ENCODE measurements around the gene SRPK2.

SRPK2 gene

GRCh38 chr7:105151152-105151551 is 237.6 kb downstream of the SRPK2 start:
- DNase-seq (ENCODE audit: low read depth in 1 of 2, low spot score in 1 of 2): no peak

GRCh38 chr7:105149827-105150226 is 238.9 kb downstream of the SRPK2 start:
- no peak for DNase-seq (ENCODE audit: low read depth in 1 of 2, low spot score in 1 of 2)

GRCh38 chr7:105141068-105141467 is 247.7 kb downstream of the SRPK2 start:
- no peak for DNase-seq (ENCODE audit: low read depth in 1 of 2, low spot score in 1 of 2)

GRCh38 chr7:105139381-105139780 is 249.3 kb downstream of the SRPK2 start:
- DNase-seq (ENCODE audit: low read depth in 1 of 2, low spot score in 1 of 2): no peak

- DNase-seq (ENCODE audit: low read depth in 1 of 2, low spot score in 1 of 2): no peak
These were observed 250.8 kb downstream of the SRPK2 start for GRCh38 chr7:105137898-105138297.

GRCh38 chr7:105136221-105136620 is 252.5 kb downstream of the SRPK2 start:
- no peak for DNase-seq (ENCODE audit: low read depth in 1 of 2, low spot score in 1 of 2)

GRCh38 chr7:105133986-105134655 is 254.6 kb downstream of the SRPK2 start:
- DNase-seq (ENCODE audit: low read depth in 1 of 2, low spot score in 1 of 2): no peak

GRCh38 chr7:105133358-105133757 is 255.4 kb downstream of the SRPK2 start:
- DNase-seq (ENCODE audit: low read depth in 1 of 2, low spot score in 1 of 2): no peak

GRCh38 chr7:105132835-105133234 is 255.9 kb downstream of the SRPK2 start:
- no peak for DNase-seq (ENCODE audit: low read depth in 1 of 2, low spot score in 1 of 2)

GRCh38 chr7:105132335-105132734 is 256.4 kb downstream of the SRPK2 start:
- DNase-seq (ENCODE audit: low read depth in 1 of 2, low spot score in 1 of 2): no peak

GRCh38 chr7:105131890-105132289 is 256.8 kb downstream of the SRPK2 start:
- DNase-seq (ENCODE audit: low read depth in 1 of 2, low spot score in 1 of 2): no peak

GRCh38 chr7:105131033-105131656 is 257.6 kb downstream of the SRPK2 start:
- no peak for DNase-seq (ENCODE audit: low read depth in 1 of 2, low spot score in 1 of 2)

GRCh38 chr7:105130580-105130979 is 258.1 kb downstream of the SRPK2 start:
- DNase-seq (ENCODE audit: low read depth in 1 of 2, low spot score in 1 of 2): no peak

- no peak for DNase-seq (ENCODE audit: low read depth in 1 of 2, low spot score in 1 of 2)
These were observed 258.7 kb downstream of the SRPK2 start for GRCh38 chr7:105130048-105130447.

- DNase-seq (ENCODE audit: low read depth in 1 of 2, low spot score in 1 of 2): no peak
These were observed 261.5 kb downstream of the SRPK2 start for GRCh38 chr7:105127179-105127578.

- DNase-seq (ENCODE audit: low read depth in 1 of 2, low spot score in 1 of 2): no peak
These were observed 262.2 kb downstream of the SRPK2 start for GRCh38 chr7:105126436-105126975.

GRCh38 chr7:105125745-105126144 is 263.0 kb downstream of the SRPK2 start:
- no peak for DNase-seq (ENCODE audit: low read depth in 1 of 2, low spot score in 1 of 2)

- no peak for DNase-seq (ENCODE audit: low read depth in 1 of 2, low spot score in 1 of 2)
These were observed 266.1 kb downstream of the SRPK2 start for GRCh38 chr7:105122619-105123018.

GRCh38 chr7:105118612-105119600 is 269.8 kb downstream of the SRPK2 start:
- no peak for DNase-seq (ENCODE audit: low read depth in 1 of 2, low spot score in 1 of 2)

GRCh38 chr7:105112440-105113418 is 276.0 kb downstream of the SRPK2 start:
- DNase-seq (ENCODE audit: low read depth in 1 of 2, low spot score in 1 of 2): no peak

Measured in activated CD4-positive, alpha-beta T cell treated with anti-CD3 and anti-CD28 coated beads, Interleukin-2, amount 50 U/mL, for 24 hours (primary cell).